Measurements from ENCODE around the gene HHLA2.

The HHLA2 gene

GRCh38 chr3:108394563-108394962, 98.2 kb downstream of the HHLA2 start:
- no peak for DNase-seq

GRCh38 chr3:108396336-108396735, 100.0 kb downstream of the HHLA2 start:
- no peak for DNase-seq

- DNase-seq = no peak
Measured at GRCh38 chr3:108398510-108398909, 102.2 kb downstream of the HHLA2 start.

GRCh38 chr3:108401836-108402235, 105.5 kb downstream of the HHLA2 start:
- no peak for DNase-seq

GRCh38 chr3:108403198-108403597, 106.8 kb downstream of the HHLA2 start:
- DNase-seq = no peak

- DNase-seq = no peak
Measured at GRCh38 chr3:108403686-108404345, 107.5 kb downstream of the HHLA2 start.

GRCh38 chr3:108404368-108404767, 108.0 kb downstream of the HHLA2 start:
- no peak for DNase-seq

- no peak for DNase-seq
Measured at GRCh38 chr3:108406063-108406660, 109.8 kb downstream of the HHLA2 start.

GRCh38 chr3:108406661-108407206, 110.4 kb downstream of the HHLA2 start:
- peak; percentile 41 for DNase-seq

- no peak for DNase-seq
Measured at GRCh38 chr3:108407886-108408285, 111.5 kb downstream of the HHLA2 start.

- no peak for DNase-seq
Measured at GRCh38 chr3:108408883-108409799, 112.8 kb downstream of the HHLA2 start.

GRCh38 chr3:108409800-108410178, 113.4 kb downstream of the HHLA2 start:
- no peak for DNase-seq

- DNase-seq = no peak
Measured at GRCh38 chr3:108410531-108410984, 114.2 kb downstream of the HHLA2 start.

GRCh38 chr3:108412121-108412750, 115.9 kb downstream of the HHLA2 start:
- DNase-seq = no peak

GRCh38 chr3:108414007-108414406, 117.7 kb downstream of the HHLA2 start:
- no peak for DNase-seq

GRCh38 chr3:108415661-108416060, 119.3 kb downstream of the HHLA2 start:
- DNase-seq = no peak

GRCh38 chr3:108416111-108416869, 119.9 kb downstream of the HHLA2 start:
- no peak for DNase-seq

GRCh38 chr3:108420926-108421325, 124.6 kb downstream of the HHLA2 start:
- no peak for DNase-seq
